Measurements from ENCODE around the gene TMEM80.

DNA sequence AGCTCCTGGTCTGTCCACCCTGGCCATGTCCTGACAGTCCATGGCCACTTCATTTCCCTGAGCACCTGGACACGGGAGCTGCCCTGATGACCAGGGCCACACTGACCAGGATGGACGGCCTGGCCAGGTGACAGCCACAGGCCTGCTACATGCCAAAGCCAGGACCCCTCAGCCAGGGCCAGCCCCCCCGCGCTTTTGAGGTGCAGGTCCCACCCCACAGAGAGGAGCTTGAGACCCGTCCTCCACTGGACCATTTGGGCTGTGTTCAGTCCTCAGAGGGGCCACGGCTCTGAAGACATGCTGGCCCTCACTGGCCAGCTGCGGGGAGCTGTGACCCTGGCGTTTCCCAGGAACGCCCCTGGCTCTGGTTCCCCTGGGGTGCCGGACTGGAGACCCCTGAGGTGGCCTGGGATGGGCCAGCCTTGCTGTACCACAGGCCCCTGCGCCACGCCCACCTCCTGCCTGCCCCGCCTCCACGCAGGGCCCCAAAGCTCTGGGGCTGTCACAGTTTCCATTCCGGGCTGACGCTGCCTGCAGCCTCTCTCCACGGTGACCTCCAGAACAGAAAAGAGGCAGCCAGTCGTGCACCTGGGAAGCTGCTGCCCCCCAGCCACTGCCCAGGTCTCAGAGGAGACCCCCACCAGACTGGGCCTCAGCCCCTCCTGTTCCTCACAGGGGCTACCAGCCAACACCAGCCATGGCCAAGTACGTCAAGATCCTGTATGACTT is 28.6 kb downstream of the TMEM80 start:
- TF ChIP-seq POLR2AphosphoS5 (IDR thresholded peaks at IDR 0.05) (no peak), POLR2A (IDR thresholded peaks at IDR 0.05) (no peak), EP300 (IDR thresholded peaks at IDR 0.05) (no peak)
- TF ChIP-seq, protein P1, sequence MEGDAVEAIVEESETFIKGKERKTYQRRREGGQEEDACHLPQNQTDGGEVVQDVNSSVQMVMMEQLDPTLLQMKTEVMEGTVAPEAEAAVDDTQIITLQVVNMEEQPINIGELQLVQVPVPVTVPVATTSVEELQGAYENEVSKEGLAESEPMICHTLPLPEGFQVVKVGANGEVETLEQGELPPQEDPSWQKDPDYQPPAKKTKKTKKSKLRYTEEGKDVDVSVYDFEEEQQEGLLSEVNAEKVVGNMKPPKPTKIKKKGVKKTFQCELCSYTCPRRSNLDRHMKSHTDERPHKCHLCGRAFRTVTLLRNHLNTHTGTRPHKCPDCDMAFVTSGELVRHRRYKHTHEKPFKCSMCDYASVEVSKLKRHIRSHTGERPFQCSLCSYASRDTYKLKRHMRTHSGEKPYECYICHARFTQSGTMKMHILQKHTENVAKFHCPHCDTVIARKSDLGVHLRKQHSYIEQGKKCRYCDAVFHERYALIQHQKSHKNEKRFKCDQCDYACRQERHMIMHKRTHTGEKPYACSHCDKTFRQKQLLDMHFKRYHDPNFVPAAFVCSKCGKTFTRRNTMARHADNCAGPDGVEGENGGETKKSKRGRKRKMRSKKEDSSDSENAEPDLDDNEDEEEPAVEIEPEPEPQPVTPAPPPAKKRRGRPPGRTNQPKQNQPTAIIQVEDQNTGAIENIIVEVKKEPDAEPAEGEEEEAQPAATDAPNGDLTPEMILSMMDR (IDR thresholded peaks at IDR 0.05), result no peak
